GM19467 (cell line): ENCODE measurements around the gene KHSRP.
"Not testable (repeated sequence)": the region's sequence is repeated elsewhere in the genome, so short reads cannot be mapped to it uniquely, and the experiment has no call there.

ENCODE experiments used
- ATAC-seq: cut with Tn5 transposase; IDR thresholded peaks from one replicate; pipeline ENCODE4 v1.9.1; 2021; ENCODE audit warnings: mild to moderate bottlenecking, moderate library complexity; ENCODE audit not compliant: unreplicated experiment

KHSRP gene

GRCh38 chr19:6418562-6418932 is 6.1 kb downstream of the KHSRP start:
- ATAC-seq = no peak

- ATAC-seq = no peak
Observed at GRCh38 chr19:6417713-6418561, 6.7 kb downstream of the KHSRP start.

- no peak for ATAC-seq
Observed at GRCh38 chr19:6416658-6417405, 7.8 kb downstream of the KHSRP start.

GRCh38 chr19:6415591-6416190 is 8.9 kb downstream of the KHSRP start:
- no peak for ATAC-seq

GRCh38 chr19:6414793-6415590 is 9.6 kb downstream of the KHSRP start:
- no peak for ATAC-seq

- ATAC-seq = no peak
Observed at GRCh38 chr19:6413721-6414643, 10.6 kb downstream of the KHSRP start.

- no peak for ATAC-seq
Observed at GRCh38 chr19:6413291-6413690, 11.3 kb downstream of the KHSRP start.

GRCh38 chr19:6412447-6413091 is 12.0 kb downstream of the KHSRP start:
- no peak for ATAC-seq

GRCh38 chr19:6412061-6412446 is 12.6 kb downstream of the KHSRP start:
- no peak for ATAC-seq

GRCh38 chr19:6409346-6409745 is 15.3 kb downstream of the KHSRP start:
- no peak for ATAC-seq

GRCh38 chr19:6406401-6406800 is 18.2 kb downstream of the KHSRP start:
- ATAC-seq = no peak

- no peak for ATAC-seq
Observed at GRCh38 chr19:6402837-6403608, 21.6 kb downstream of the KHSRP start.

GRCh38 chr19:6402058-6402457 is 22.6 kb downstream of the KHSRP start:
- ATAC-seq = no peak

- ATAC-seq = not testable (repeated sequence)
Observed at GRCh38 chr19:6400062-6400944, 24.3 kb downstream of the KHSRP start.

- no peak for ATAC-seq
Observed at GRCh38 chr19:6396305-6396704, 28.3 kb downstream of the KHSRP start.

GRCh38 chr19:6394831-6395230 is 29.8 kb downstream of the KHSRP start:
- no peak for ATAC-seq

- no peak for ATAC-seq
Observed at GRCh38 chr19:6393983-6394412, 30.6 kb downstream of the KHSRP start.
